T-helper 1 cell (primary cell): ENCODE measurements around the gene MUC5AC.
"Not testable (repeated sequence)": the region's sequence is repeated elsewhere in the genome, so short reads cannot be mapped to it uniquely, and the experiment has no call there.

Experiments
- DNase-seq, 5 donors: peaks; one replicate each; pipeline ENCODE4 v3.0.0-alpha.2; 2012 to 2020

MUC5AC gene

GRCh38 chr11:1239596-1240205, 81.9 kb downstream of the MUC5AC start:
- no peak for DNase-seq

- DNase-seq: no peak
Measured at GRCh38 chr11:1240771-1241170, 83.0 kb downstream of the MUC5AC start.

DNA sequence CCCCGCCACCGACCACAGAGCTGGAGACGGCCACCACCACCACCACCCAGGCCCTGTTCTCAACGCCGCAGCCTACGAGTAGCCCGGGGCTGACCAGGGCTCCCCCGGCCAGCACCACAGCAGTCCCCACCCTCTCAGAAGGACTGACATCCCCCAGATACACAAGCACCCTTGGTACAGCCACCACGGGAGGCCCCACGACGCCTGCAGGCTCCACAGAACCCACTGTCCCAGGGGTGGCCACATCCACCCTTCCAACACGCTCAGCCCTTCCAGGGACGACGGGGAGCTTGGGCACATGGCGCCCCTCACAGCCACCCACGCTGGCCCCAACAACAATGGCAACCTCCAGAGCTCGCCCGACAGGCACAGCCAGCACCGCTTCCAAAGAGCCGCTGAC, 84.0 kb downstream of the MUC5AC start:
- no peak for DNase-seq

DNA sequence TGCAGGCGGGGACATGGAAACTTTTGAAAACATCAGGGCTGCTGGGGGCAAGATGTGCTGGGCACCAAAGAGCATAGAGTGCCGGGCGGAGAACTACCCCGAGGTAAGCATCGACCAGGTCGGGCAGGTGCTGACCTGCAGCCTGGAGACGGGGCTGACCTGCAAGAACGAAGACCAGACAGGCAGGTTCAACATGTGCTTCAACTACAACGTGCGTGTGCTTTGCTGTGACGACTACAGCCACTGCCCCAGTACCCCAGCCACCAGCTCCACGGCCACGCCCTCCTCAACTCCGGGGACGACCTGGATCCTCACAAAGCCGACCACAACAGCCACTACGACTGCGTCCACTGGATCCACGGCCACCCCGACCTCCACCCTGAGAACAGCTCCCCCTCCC, 84.5 kb downstream of the MUC5AC start:
- no peak for DNase-seq

DNA sequence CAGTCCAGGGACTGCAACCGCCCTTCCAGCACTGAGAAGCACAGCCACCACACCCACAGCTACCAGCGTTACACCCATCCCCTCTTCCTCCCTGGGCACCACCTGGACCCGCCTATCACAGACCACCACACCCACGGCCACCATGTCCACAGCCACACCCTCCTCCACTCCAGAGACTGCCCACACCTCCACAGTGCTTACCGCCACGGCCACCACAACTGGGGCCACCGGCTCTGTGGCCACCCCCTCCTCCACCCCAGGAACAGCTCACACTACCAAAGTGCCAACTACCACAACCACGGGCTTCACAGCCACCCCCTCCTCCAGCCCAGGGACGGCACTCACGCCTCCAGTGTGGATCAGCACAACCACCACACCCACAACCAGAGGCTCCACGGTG, 85.0 kb downstream of the MUC5AC start:
- DNase-seq: not testable (repeated sequence)

- DNase-seq: not testable (repeated sequence)
Measured at GRCh38 chr11:1243521-1243920, 85.8 kb downstream of the MUC5AC start.

DNA sequence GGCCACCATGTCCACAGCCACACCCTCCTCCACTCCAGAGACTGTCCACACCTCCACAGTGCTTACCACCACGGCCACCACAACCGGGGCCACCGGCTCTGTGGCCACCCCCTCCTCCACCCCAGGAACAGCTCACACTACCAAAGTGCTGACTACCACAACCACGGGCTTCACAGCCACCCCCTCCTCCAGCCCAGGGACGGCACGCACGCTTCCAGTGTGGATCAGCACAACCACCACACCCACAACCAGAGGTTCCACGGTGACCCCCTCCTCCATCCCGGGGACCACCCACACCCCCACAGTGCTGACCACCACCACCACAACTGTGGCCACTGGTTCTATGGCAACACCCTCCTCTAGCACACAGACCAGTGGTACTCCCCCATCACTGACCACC, 86.8 kb downstream of the MUC5AC start:
- not testable (repeated sequence) for DNase-seq

- DNase-seq: not testable (repeated sequence)
Measured at GRCh38 chr11:1245717-1246116, 88.0 kb downstream of the MUC5AC start.

GRCh38 chr11:1246301-1246700, 88.5 kb downstream of the MUC5AC start:
- not testable (repeated sequence) for DNase-seq

DNA sequence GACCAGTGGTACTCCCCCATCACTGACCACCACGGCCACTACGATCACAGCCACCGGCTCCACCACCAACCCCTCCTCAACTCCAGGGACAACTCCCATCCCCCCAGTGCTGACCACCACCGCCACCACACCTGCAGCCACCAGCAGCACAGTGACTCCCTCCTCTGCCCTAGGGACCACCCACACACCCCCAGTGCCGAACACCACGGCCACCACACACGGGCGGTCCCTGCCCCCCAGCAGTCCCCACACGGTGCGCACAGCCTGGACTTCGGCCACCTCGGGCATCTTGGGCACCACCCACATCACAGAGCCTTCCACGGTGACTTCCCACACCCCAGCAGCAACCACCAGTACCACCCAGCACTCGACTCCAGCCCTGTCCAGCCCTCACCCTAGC, 89.3 kb downstream of the MUC5AC start:
- not testable (repeated sequence) for DNase-seq

GRCh38 chr11:1248951-1249350, 91.2 kb downstream of the MUC5AC start:
- not testable (repeated sequence) for DNase-seq

DNA sequence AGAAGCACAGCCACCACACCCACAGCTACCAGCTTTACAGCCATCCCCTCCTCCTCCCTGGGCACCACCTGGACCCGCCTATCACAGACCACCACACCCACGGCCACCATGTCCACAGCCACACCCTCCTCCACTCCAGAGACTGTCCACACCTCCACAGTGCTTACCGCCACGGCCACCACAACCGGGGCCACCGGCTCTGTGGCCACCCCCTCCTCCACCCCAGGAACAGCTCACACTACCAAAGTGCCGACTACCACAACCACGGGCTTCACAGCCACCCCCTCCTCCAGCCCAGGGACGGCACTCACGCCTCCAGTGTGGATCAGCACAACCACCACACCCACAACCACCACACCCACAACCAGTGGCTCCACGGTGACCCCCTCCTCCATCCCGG, 92.7 kb downstream of the MUC5AC start:
- DNase-seq: not testable (repeated sequence)
